HepG2 (cell line): ENCODE results near the gene TOP2B. TPM values are rescaled to one million over a fixed set of nuclear protein-coding genes. Genes with fewer than 3 reads are reported as not detected.
A peak's percentile ranks its signal among the peaks of the same experiment; 100 is the strongest.

ENCODE experiments used
- ATAC-seq: fragments of 200-7000 bp; cut with Tn5 transposase; 3 replicates; pipeline ENCODE4 v1.9.1; 2020; ENCODE audit warnings: mild to moderate bottlenecking, moderate library complexity
- BruUV-seq: library from RNA; stranded (reverse); fragments of 400-500 nt; replicated peaks from 2 replicates; lab custom pipeline; 2021; lab: Mats Ljungman, UMichigan
- CTCF ChIA-PET: fragments of 300-600 bp; formaldehyde crosslinking; extraction: SDS; loops from one replicate; lab custom pipeline; 2021; ENCODE audit warnings: low total read pairs, inconsistent platforms, low intra/inter-chr PET ratio; lab: Yijun Ruan, JAX
- POLR2A ChIA-PET: fragments of 350-600 bp; sonication (Branson Sonifier 250); formaldehyde crosslinking; loops from one replicate; lab custom pipeline; 2020; ENCODE audit warnings: antibody characterized with exemption, inconsistent platforms; lab: Yijun Ruan, JAX
- DNase-seq: peaks from one replicate; pipeline ENCODE4 v3.0.0-alpha.2; 2015; ENCODE audit warnings: low spot score
- FAIRE-seq: peaks from 3 replicates; lab custom pipeline; 2011; peaks lifted over from hg19 to GRCh38; lab: Jason Lieb, UNC
- H2AFZ ChIP-seq: one replicate; pipeline ENCODE4 v1.6.1; 2011; ENCODE audit warnings: low read length, inconsistent platforms
- H3K27ac ChIP-seq: fragments of 300-600 bp; 3 replicates; pipeline ENCODE4 v1.8.0; 2011; ENCODE audit warnings: mixed run types, mild to moderate bottlenecking, mixed read lengths, low read length, inconsistent platforms; ENCODE audit not compliant: insufficient read depth; ENCODE audit errors: extremely low read length
- H3K27me3 ChIP-seq, 2 experiments: fragments of 200-600 bp in 1 of 2; 2 replicates in 1 of 2; 3 replicates in 1 of 2; pipeline versions ENCODE4 v1.6.0 to v1.8.0; 2011; ENCODE audit warnings: low read length in 2 of 2, mild to moderate bottlenecking in 2 of 2, moderate library complexity in 2 of 2, inconsistent platforms in 1 of 2; ENCODE audit not compliant: insufficient read depth in 2 of 2, control insufficient read depth in 1 of 2
- H3K36me3 ChIP-seq, 2 experiments: fragments of 200-600 bp in 1 of 2; replicated peaks in 1 of 2; 2 replicates in 1 of 2; 3 replicates in 1 of 2; pipeline versions ENCODE4 v1.5.1 to v1.8.0; 2011; ENCODE audit warnings: low read length in 2 of 2, inconsistent platforms in 1 of 2; ENCODE audit not compliant: insufficient read depth in 2 of 2, control insufficient read depth in 1 of 2
- H3K4me1 ChIP-seq: 2 replicates; pipeline ENCODE4 v1.5.1; 2012; ENCODE audit warnings: low read length, inconsistent platforms; ENCODE audit not compliant: insufficient read depth
- H3K4me2 ChIP-seq: 2 replicates; pipeline ENCODE4 v1.6.0; 2011; ENCODE audit warnings: low read depth, low read length, inconsistent platforms
- H3K4me3 ChIP-seq, 3 experiments: fragments of 200-600 bp in 1 of 3; sonication (generic), shearing (Covaris generic) in 1 of 3; replicated peaks in 1 of 3; 2 replicates each; pipeline ENCODE4 v1.5.1; 2011 to 2016; ENCODE audit warnings: low read length in 3 of 3, inconsistent platforms in 2 of 3, low read depth in 2 of 3, mild to moderate bottlenecking in 2 of 3, control low read depth in 1 of 3, mixed read lengths in 1 of 3; ENCODE audit not compliant: insufficient read depth in 1 of 3
- H3K79me2 ChIP-seq: one replicate; pipeline ENCODE4 v1.6.1; 2011; ENCODE audit warnings: low read length, inconsistent platforms; ENCODE audit not compliant: insufficient read depth
- H3K9ac ChIP-seq: 2 replicates; pipeline ENCODE4 v1.6.0; 2011; ENCODE audit warnings: mild to moderate bottlenecking, low read depth, low read length, inconsistent platforms; ENCODE audit not compliant: insufficient read depth
- H3K9me3 ChIP-seq: 2 replicates; pipeline ENCODE4 v1.5.1; 2012; ENCODE audit warnings: mild to moderate bottlenecking, low read length
- H4K20me1 ChIP-seq: 2 replicates; pipeline ENCODE4 v1.6.0; 2011; ENCODE audit warnings: inconsistent platforms, mild to moderate bottlenecking, low read length, moderate library complexity; ENCODE audit not compliant: insufficient read depth
- ARID5B ChIP-seq: IDR thresholded peaks from 2 replicates; pipeline ENCODE4 v1.4.0; 2020; ENCODE audit warnings: mild to moderate bottlenecking, missing genetic modification reagents
- ASH2L ChIP-seq: fragments of 300-600, 200-600 bp; sonication (generic); IDR thresholded peaks from 2 replicates; pipeline ENCODE4 v1.7.0; 2017; ENCODE audit warnings: low read depth, mild to moderate bottlenecking, moderate library complexity, mixed read lengths, low read length; ENCODE audit not compliant: insufficient read length
- HMGXB4 ChIP-seq, 2 experiments: sonication (generic) in 1 of 2; formaldehyde crosslinking in 1 of 2; IDR thresholded peaks; 2 replicates each; pipeline versions ENCODE4 v1.4.0 to v1.6.1; 2018 to 2020; ENCODE audit warnings: missing genetic modification reagents in 2 of 2, borderline replicate concordance in 1 of 2, low read depth in 1 of 2, mild to moderate bottlenecking in 1 of 2, missing biosample characterization in 1 of 2
- PCBP2 ChIP-seq: fragments of 200-400 bp; formaldehyde crosslinking; optimal IDR thresholded peaks from 2 replicates; pipeline ENCODE3; 2018; ENCODE audit warnings: low read length, low read depth; ENCODE audit not compliant: poor library complexity, severe bottlenecking
- RFXAP ChIP-seq: sonication (generic); formaldehyde crosslinking; IDR thresholded peaks from 2 replicates; pipeline ENCODE4 v1.4.0; 2020; ENCODE audit warnings: missing genetic modification reagents, borderline replicate concordance
- SMAD3 ChIP-seq: sonication (generic); formaldehyde crosslinking; IDR thresholded peaks from 2 replicates; pipeline ENCODE4 v1.4.0; 2020; ENCODE audit warnings: missing genetic modification reagents
- YEATS4 ChIP-seq: sonication (generic); formaldehyde crosslinking; IDR thresholded peaks from 2 replicates; pipeline ENCODE4 v1.4.0; 2020; ENCODE audit warnings: missing genetic modification reagents, borderline replicate concordance
- ZNF569 ChIP-seq: sonication (generic); formaldehyde crosslinking; IDR thresholded peaks from 2 replicates; pipeline ENCODE4 v1.5.0; 2020; ENCODE audit warnings: mild to moderate bottlenecking, missing genetic modification reagents, moderate library complexity, borderline replicate concordance
- ZNF644 ChIP-seq: IDR thresholded peaks from 2 replicates; pipeline ENCODE4 v1.6.1; 2016; ENCODE audit warnings: low read depth
- WGBS: methylation state at CpG from one replicate; pipeline ENCODE4 v1.1.6; 2017; ENCODE audit warnings: low lambda C conversion rate; 5-methylcytosine and 5-hydroxymethylcytosine counted together
- in situ Hi-C: cut with HindIII; loops from 2 replicates; pipeline ENCODE4 v1.10.0; 2017; ENCODE audit warnings: low pct_unique_long_range_greater_than_20kb; ENCODE audit not compliant: extremely low pct_ligation_motif_present
- intact Hi-C: fragments of 100-400 bp; cut with micrococcal nuclease; formaldehyde crosslinking; loops from one replicate; pipeline ENCODE4 v1.10.0; 2022; ENCODE audit not compliant: unreplicated experiment
- polyA plus RNA-seq, 8 experiments: library from polyadenylated mRNA; depleted of rRNA in 3 of 8; stranded (reverse) in 7 of 8; unstranded in 1 of 8; fragments of >200 nt; fragmentation: Illumina TruSeq in 4 of 8; extraction: Trizol in 4 of 8; gene quantifications; 2 replicates each; pipeline versions ENCODE4 v1.2.1 to v1.2.3, GENCODE V29; 2011 to 2016; ENCODE audit warnings: low read depth in 4 of 8, missing spikeins in 1 of 8, mixed read lengths in 1 of 8; ENCODE audit not compliant: insufficient read depth in 1 of 8
- total RNA-seq, 5 experiments: library from RNA; depleted of rRNA; stranded (reverse); fragments of >200 nt; fragmentation: Illumina TruSeq; extraction: Trizol; gene quantifications; 2 replicates each; pipeline ENCODE4 v1.2.3, GENCODE V29; 2016; ENCODE audit warnings: low read depth in 1 of 5
- TF ChIP-seq, protein P1 (sequence below): sonication (generic); formaldehyde crosslinking; IDR thresholded peaks from 2 replicates; pipeline ENCODE4 v1.4.0; 2020; ENCODE audit warnings: missing genetic modification reagents
- TF ChIP-seq, protein P2 (sequence below): sonication (generic); formaldehyde crosslinking; IDR thresholded peaks from 2 replicates; pipeline ENCODE4 v1.8.0; 2022; ENCODE audit warnings: missing genetic modification reagents, mild to moderate bottlenecking, borderline replicate concordance
- TF ChIP-seq, protein P3 (sequence below): sonication (generic); formaldehyde crosslinking; IDR thresholded peaks from 2 replicates; pipeline ENCODE4 v1.4.0; 2020; ENCODE audit warnings: missing genetic modification reagents, mild to moderate bottlenecking, borderline replicate concordance

TOP2B gene
- total and polyA plus RNA-seq, 2 of the 13 experiments (the other 11 are each of a cell fraction or from before 2014, with no cell fraction given), result 27.6 to 88.1 TPM

DNA sequence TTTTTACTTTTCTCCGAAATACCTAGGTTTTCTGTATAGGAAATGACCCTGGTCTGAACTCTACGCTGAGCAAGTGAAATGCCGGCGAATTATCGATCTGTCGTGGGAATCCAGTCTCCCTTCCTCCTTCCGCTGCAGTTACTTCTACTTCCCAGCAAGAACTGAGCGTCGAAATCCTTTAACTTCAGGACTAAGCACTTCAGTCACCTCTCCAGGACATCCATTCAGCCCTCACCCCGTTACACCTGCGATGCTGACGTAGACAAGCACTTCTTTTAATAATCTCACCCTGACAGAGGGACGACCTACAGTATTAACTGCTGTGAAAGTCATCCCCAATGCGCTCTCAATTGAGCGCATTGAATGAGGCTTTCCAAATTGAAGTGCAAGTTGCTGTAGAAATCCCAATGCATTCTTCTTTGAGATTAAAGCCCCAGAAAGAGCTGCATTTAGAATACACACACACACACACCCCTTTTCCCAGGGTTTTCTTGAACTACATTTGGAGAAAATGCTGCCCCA, 1.3 kb downstream of the TOP2B start:
- 2% methylated on average over 13 of the region's 15 CpGs for WGBS
- H2AFZ ChIP-seq, result no peak overlapping the region
- ATAC-seq, result peak; percentile 60
- no peak for TF ChIP-seq ZNF569 (CRISPR knock-in tag)
- TF ChIP-seq YEATS4, result peak; percentile 40; the same call in 1 of the 2 replicates
- TF ChIP-seq, protein P1, sequence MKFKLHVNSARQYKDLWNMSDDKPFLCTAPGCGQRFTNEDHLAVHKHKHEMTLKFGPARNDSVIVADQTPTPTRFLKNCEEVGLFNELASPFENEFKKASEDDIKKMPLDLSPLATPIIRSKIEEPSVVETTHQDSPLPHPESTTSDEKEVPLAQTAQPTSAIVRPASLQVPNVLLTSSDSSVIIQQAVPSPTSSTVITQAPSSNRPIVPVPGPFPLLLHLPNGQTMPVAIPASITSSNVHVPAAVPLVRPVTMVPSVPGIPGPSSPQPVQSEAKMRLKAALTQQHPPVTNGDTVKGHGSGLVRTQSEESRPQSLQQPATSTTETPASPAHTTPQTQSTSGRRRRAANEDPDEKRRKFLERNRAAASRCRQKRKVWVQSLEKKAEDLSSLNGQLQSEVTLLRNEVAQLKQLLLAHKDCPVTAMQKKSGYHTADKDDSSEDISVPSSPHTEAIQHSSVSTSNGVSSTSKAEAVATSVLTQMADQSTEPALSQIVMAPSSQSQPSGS, result peak; percentile 23; the same call in 1 of the 2 replicates
- TF ChIP-seq ASH2L, result peak; percentile 54
- TF ChIP-seq PCBP2, result no peak
- TF ChIP-seq ZNF644, result no peak
- TF ChIP-seq, protein P2, sequence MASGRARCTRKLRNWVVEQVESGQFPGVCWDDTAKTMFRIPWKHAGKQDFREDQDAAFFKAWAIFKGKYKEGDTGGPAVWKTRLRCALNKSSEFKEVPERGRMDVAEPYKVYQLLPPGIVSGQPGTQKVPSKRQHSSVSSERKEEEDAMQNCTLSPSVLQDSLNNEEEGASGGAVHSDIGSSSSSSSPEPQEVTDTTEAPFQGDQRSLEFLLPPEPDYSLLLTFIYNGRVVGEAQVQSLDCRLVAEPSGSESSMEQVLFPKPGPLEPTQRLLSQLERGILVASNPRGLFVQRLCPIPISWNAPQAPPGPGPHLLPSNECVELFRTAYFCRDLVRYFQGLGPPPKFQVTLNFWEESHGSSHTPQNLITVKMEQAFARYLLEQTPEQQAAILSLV (CRISPR knock-in tag), result no peak
- TF ChIP-seq SMAD3 (CRISPR knock-in tag), result no peak
- TF ChIP-seq ARID5B, result peak; percentile 56; the same call in 1 of the 2 replicates
- TF ChIP-seq, protein P3, sequence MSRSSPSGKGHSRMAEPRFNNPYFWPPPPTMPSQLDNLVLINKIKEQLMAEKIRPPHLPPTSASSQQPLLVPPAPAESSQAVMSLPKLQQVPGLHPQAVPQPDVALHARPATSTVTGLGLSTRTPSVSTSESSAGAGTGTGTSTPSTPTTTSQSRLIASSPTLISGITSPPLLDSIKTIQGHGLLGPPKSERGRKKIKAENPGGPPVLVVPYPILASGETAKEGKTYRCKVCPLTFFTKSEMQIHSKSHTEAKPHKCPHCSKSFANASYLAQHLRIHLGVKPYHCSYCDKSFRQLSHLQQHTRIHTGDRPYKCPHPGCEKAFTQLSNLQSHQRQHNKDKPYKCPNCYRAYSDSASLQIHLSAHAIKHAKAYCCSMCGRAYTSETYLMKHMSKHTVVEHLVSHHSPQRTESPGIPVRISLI, result no peak
- TF ChIP-seq RFXAP (CRISPR knock-in tag), result 0 out of 2 replicates have a peak, but pooled peaks have one; percentile 21
- TF ChIP-seq HMGXB4 (CRISPR knock-in tag; IDR thresholded peaks at IDR 0.05; ENCODE audit: borderline replicate concordance in 1 of 2, low read depth in 1 of 2), result peak in 1 of 2 experiments; percentile 47; a peak in 1 of 4 replicates

More for the DNA sequence above, 1.3 kb downstream of the TOP2B start:
- no TSS peak for BruUV-seq
- H4K20me1 ChIP-seq, result peaks cover 31% of the 10 kb centered on the region
- H3K27ac ChIP-seq, result peak overlapping the region; percentile 93
- peak overlapping the region; percentile 87 for H3K9ac ChIP-seq
- DNase-seq, result peak; percentile 56
- peak overlapping the region; percentile 71 to 93 (median 89) for H3K4me3 ChIP-seq
- no peaks in the 10 kb centered on the region for H3K9me3 ChIP-seq
- CTCF ChIA-PET, result no interaction called here
- peaks cover 56% of the 10 kb centered on the region for H3K79me2 ChIP-seq
- intact Hi-C loops, result loop anchor here (10.0 kb wide), 1 partner anchor 61 kb away; no protein-coding TSS in a partner anchor
- in situ Hi-C loops, result loop anchor here (25.0 kb wide), 1 partner anchor 124 kb away; the partner anchor contains the start of genes NGLY1 and OXSM
- H3K4me2 ChIP-seq, result peak overlapping the region; percentile 93
- peak; percentile 53 for FAIRE-seq
- POLR2A ChIA-PET, result no interaction called here
- H3K27me3 ChIP-seq, result no peaks in the 10 kb centered on the region; a peak in 1 of 5 replicates
- H3K36me3 ChIP-seq, result no peaks in the 10 kb centered on the region; a peak in 1 of 5 replicates
- peaks cover 50% of the 10 kb centered on the region for H3K4me1 ChIP-seq
